WTC11 (cell line): ENCODE results near the gene SLC36A4. TPM values are rescaled to one million over a fixed set of nuclear protein-coding genes. Genes with fewer than 3 reads are reported as not detected.

ENCODE experiments used
- ATAC-seq: fragments of 200-7000 bp; cut with Tn5 transposase; 2 replicates; pipeline ENCODE4 v1.10.0; 2021; ENCODE audit warnings: mild to moderate bottlenecking, moderate library complexity
- CTCF ChIA-PET: fragments of 300-600 bp; sonication (Branson Sonifier 250); formaldehyde crosslinking; loops from one replicate; lab custom pipeline; 2021; ENCODE audit warnings: antibody characterized with exemption; lab: Charles Lee
- POLR2A ChIA-PET: fragments of 350-600 bp; sonication (Branson Sonifier 250); formaldehyde crosslinking; loops from one replicate; lab custom pipeline; 2021; ENCODE audit warnings: antibody characterized with exemption; lab: Charles Lee
- DNase-seq: peaks from one replicate; pipeline ENCODE4 v3.0.0; 2021; ENCODE audit warnings: low spot score
- H3K27ac Mint-ChIP-seq: 2 replicates; pipeline ENCODE4 v1.8.0; 2021; ENCODE audit warnings: mixed read lengths
- H3K27me3 Mint-ChIP-seq: 2 replicates; pipeline ENCODE4 v1.8.0; 2021; ENCODE audit warnings: low read depth, mild to moderate bottlenecking, moderate library complexity, mixed read lengths
- H3K36me3 Mint-ChIP-seq: 2 replicates; pipeline ENCODE4 v1.8.0; 2021; ENCODE audit warnings: mixed read lengths
- H3K4me1 Mint-ChIP-seq: 2 replicates; pipeline ENCODE4 v1.8.0; 2022; ENCODE audit warnings: mixed read lengths
- H3K4me3 Mint-ChIP-seq: 2 replicates; pipeline ENCODE4 v1.8.0; 2021; ENCODE audit warnings: mild to moderate bottlenecking, moderate library complexity, mixed read lengths
- H3K9me3 Mint-ChIP-seq: 2 replicates; pipeline ENCODE4 v1.8.0; 2021; ENCODE audit warnings: mixed read lengths
- CREM ChIP-seq: sonication (generic); formaldehyde crosslinking; IDR thresholded peaks from 2 replicates; pipeline ENCODE4 v1.8.1; 2022; ENCODE audit warnings: mild to moderate bottlenecking, missing genetic modification reagents, moderate library complexity
- ESRRA ChIP-seq: sonication (generic); formaldehyde crosslinking; IDR thresholded peaks from 2 replicates; pipeline ENCODE4 v1.8.1; 2022; ENCODE audit warnings: mild to moderate bottlenecking, missing genetic modification reagents, borderline replicate concordance
- ETV6 ChIP-seq: sonication (generic); formaldehyde crosslinking; IDR thresholded peaks from 2 replicates; pipeline ENCODE4 v1.8.1; 2022; ENCODE audit warnings: mild to moderate bottlenecking, missing genetic modification reagents
- FOXP1 ChIP-seq: sonication (generic); formaldehyde crosslinking; IDR thresholded peaks from 2 replicates; pipeline ENCODE4 v1.8.0; 2022; ENCODE audit warnings: missing genetic modification reagents, mild to moderate bottlenecking, moderate library complexity, borderline replicate concordance
- HMGA2 ChIP-seq: fragments of 250-450 bp; sonication (Bioruptor Pico); IDR thresholded peaks from 2 replicates; pipeline ENCODE4 v1.4.0; 2021; ENCODE audit warnings: mild to moderate bottlenecking, moderate library complexity
- IRF2 ChIP-seq: sonication (generic); formaldehyde crosslinking; IDR thresholded peaks from 2 replicates; pipeline ENCODE4 v1.8.0; 2022; ENCODE audit warnings: low read depth, missing genetic modification reagents, borderline replicate concordance
- total RNA-seq: library from RNA; stranded (reverse); gene quantifications from 3 replicates; pipeline ENCODE4 v1.2.3, GENCODE V29; 2021
- TF ChIP-seq, protein P1 (sequence below): fragments of 250-450 bp; sonication (Bioruptor Pico); IDR thresholded peaks from 2 replicates; pipeline ENCODE4 v1.9.0; 2021; ENCODE audit warnings: mild to moderate bottlenecking
- TF ChIP-seq, protein P2 (sequence below): fragments of 250-450 bp; sonication (Bioruptor Pico); conservative IDR thresholded peaks from 2 replicates; pipeline ENCODE4 v1.9.0; 2021; ENCODE audit warnings: mild to moderate bottlenecking
- TF ChIP-seq, protein P3 (sequence below): sonication (generic); formaldehyde crosslinking; IDR thresholded peaks from 2 replicates; pipeline ENCODE4 v1.8.0; 2022; ENCODE audit warnings: mild to moderate bottlenecking, missing genetic modification reagents
- TF ChIP-seq, protein P4 (sequence below): fragments of 250-450 bp; sonication (Bioruptor Pico); IDR thresholded peaks from 2 replicates; pipeline ENCODE4 v1.9.0; 2021; ENCODE audit warnings: mild to moderate bottlenecking, borderline replicate concordance
- TF ChIP-seq, protein P5 (sequence below): sonication (generic); formaldehyde crosslinking; IDR thresholded peaks from 2 replicates; pipeline ENCODE4 v1.8.1; 2022; ENCODE audit warnings: missing genetic modification reagents, borderline replicate concordance
- TF ChIP-seq, protein P6 (sequence below): sonication (generic); formaldehyde crosslinking; IDR thresholded peaks from 2 replicates; pipeline ENCODE4 v1.8.1; 2022; ENCODE audit warnings: low read depth, missing genetic modification reagents, borderline replicate concordance
- TF ChIP-seq, protein P7 (sequence below): sonication (generic); formaldehyde crosslinking; IDR thresholded peaks from 2 replicates; pipeline ENCODE4 v1.8.1; 2022; ENCODE audit warnings: low read depth, mild to moderate bottlenecking, moderate library complexity, missing genetic modification reagents, borderline replicate concordance

SLC36A4 gene
- total RNA-seq, 1 experiment from 2014 or later, result 27.9 TPM

DNA sequence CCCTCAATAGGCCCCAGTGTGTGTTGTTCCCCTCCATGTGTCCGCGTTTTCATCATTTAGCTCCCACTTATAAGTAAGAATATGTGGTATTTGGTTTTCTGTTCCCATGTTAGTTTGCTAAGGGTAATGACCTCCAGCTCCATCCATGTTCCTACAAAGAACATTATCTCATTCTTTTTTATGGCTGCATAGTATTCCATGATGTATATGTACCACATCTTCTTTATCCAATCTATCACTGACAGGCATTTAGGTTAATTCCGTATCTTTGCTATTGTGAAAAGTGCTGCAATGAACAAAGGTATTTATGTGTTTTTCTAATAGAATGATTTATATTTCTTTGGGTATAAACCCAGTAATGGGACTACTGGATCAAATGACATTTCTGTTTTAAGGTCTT, 42.1 kb downstream of the SLC36A4 start (continued):
- TF ChIP-seq, protein P1, sequence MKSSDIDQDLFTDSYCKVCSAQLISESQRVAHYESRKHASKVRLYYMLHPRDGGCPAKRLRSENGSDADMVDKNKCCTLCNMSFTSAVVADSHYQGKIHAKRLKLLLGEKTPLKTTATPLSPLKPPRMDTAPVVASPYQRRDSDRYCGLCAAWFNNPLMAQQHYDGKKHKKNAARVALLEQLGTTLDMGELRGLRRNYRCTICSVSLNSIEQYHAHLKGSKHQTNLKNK, result no peak
- TF ChIP-seq, protein P2, sequence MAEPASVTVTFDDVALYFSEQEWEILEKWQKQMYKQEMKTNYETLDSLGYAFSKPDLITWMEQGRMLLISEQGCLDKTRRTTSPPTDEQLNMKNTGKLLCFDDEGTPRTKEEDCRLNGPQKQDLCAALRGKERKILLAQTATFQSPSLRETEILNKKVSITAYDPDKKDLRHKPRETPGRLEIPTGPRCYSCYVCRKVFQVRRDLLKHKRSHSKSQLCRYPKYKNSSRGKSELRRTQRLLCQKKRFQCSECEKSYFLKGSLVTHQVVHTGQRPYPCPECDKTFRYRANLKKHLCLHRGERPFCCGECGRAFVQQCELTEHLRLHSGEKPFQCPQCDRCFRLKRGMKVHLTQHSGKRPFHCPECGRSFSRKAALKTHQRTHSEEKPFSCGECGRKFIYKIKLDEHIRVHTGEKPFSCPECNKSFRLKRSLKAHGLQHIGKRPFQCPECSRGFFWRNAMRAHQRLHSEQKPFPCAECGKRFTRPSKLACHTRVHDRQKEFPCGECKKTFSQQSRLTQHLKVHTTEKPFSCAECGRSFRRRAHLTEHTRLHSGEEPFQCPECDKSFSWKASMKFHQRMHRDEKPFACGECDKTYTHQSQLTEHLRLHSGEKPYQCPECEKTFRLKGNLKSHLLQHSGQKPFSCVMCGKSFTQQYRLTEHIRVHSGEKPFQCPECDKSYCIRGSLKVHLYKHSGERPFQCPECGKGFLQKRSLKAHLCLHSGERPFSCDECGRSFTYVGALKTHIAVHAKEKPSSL (CRISPR knock-in tag), result no peak
- TF ChIP-seq, protein P3, sequence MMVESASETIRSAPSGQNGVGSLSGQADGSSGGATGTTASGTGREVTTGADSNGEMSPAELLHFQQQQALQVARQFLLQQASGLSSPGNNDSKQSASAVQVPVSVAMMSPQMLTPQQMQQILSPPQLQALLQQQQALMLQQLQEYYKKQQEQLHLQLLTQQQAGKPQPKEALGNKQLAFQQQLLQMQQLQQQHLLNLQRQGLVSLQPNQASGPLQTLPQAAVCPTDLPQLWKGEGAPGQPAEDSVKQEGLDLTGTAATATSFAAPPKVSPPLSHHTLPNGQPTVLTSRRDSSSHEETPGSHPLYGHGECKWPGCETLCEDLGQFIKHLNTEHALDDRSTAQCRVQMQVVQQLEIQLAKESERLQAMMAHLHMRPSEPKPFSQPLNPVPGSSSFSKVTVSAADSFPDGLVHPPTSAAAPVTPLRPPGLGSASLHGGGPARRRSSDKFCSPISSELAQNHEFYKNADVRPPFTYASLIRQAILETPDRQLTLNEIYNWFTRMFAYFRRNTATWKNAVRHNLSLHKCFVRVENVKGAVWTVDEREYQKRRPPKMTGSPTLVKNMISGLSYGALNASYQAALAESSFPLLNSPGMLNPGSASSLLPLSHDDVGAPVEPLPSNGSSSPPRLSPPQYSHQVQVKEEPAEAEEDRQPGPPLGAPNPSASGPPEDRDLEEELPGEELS (CRISPR knock-in tag), result no peak
- TF ChIP-seq ETV6 (CRISPR knock-in tag) (no peak), HMGA2 (CRISPR knock-in tag) (no peak)
- TF ChIP-seq, protein P4, sequence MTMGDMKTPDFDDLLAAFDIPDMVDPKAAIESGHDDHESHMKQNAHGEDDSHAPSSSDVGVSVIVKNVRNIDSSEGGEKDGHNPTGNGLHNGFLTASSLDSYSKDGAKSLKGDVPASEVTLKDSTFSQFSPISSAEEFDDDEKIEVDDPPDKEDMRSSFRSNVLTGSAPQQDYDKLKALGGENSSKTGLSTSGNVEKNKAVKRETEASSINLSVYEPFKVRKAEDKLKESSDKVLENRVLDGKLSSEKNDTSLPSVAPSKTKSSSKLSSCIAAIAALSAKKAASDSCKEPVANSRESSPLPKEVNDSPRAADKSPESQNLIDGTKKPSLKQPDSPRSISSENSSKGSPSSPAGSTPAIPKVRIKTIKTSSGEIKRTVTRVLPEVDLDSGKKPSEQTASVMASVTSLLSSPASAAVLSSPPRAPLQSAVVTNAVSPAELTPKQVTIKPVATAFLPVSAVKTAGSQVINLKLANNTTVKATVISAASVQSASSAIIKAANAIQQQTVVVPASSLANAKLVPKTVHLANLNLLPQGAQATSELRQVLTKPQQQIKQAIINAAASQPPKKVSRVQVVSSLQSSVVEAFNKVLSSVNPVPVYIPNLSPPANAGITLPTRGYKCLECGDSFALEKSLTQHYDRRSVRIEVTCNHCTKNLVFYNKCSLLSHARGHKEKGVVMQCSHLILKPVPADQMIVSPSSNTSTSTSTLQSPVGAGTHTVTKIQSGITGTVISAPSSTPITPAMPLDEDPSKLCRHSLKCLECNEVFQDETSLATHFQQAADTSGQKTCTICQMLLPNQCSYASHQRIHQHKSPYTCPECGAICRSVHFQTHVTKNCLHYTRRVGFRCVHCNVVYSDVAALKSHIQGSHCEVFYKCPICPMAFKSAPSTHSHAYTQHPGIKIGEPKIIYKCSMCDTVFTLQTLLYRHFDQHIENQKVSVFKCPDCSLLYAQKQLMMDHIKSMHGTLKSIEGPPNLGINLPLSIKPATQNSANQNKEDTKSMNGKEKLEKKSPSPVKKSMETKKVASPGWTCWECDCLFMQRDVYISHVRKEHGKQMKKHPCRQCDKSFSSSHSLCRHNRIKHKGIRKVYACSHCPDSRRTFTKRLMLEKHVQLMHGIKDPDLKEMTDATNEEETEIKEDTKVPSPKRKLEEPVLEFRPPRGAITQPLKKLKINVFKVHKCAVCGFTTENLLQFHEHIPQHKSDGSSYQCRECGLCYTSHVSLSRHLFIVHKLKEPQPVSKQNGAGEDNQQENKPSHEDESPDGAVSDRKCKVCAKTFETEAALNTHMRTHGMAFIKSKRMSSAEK, result no peak

DNA sequence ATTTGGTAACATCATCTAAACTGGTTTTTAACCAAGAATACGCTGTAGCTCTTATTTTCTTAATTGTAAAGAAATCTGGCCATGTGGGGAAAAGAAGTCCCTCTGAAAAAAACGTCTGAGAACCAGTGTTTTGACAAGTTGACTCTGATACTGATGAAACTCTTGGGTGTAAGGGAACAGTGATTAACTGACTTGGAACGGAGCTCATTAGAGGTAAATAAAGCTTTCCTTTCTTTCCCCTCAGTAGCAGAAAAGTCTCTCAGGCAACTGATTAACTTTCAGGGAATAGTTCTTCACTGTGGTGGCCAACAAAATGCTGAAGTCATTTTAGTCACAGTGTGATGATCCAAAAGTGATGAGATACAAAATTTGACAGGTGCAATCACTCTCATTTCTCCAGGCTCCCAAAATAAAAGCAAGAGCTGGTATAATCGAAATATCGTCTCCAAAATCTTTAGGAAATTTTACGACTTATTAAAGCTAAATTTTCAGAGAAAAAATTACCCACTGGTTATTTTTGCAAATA, 52.3 kb downstream of the SLC36A4 start:
- Mint-ChIP-seq H3K27me3 (no peaks in the 10 kb centered on the region), H3K36me3 (no peaks in the 10 kb centered on the region), H3K4me3 (no peak overlapping the region), H3K4me1 (no peaks in the 10 kb centered on the region), H3K9me3 (no peaks in the 10 kb centered on the region), H3K27ac (no peak overlapping the region)
- POLR2A ChIA-PET, result no interaction called here
- CTCF ChIA-PET, result interaction anchor here (1.0 to 1.8 kb wide), 2 partner anchors 24 to 204 kb away, joined by 3 to 6 read pairs; no protein-coding TSS in a partner anchor
- TF ChIP-seq FOXP1 (CRISPR knock-in tag) (no peak), IRF2 (CRISPR knock-in tag) (no peak), CREM (CRISPR knock-in tag) (no peak), ESRRA (CRISPR knock-in tag) (no peak)
- TF ChIP-seq, protein P1, result no peak
- TF ChIP-seq, protein P5, sequence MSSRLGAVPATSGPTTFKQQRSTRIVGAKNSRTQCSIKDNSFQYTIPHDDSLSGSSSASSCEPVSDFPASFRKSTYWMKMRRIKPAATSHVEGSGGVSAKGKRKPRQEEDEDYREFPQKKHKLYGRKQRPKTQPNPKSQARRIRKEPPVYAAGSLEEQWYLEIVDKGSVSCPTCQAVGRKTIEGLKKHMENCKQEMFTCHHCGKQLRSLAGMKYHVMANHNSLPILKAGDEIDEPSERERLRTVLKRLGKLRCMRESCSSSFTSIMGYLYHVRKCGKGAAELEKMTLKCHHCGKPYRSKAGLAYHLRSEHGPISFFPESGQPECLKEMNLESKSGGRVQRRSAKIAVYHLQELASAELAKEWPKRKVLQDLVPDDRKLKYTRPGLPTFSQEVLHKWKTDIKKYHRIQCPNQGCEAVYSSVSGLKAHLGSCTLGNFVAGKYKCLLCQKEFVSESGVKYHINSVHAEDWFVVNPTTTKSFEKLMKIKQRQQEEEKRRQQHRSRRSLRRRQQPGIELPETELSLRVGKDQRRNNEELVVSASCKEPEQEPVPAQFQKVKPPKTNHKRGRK (CRISPR knock-in tag), result no peak
- TF ChIP-seq, protein P6, sequence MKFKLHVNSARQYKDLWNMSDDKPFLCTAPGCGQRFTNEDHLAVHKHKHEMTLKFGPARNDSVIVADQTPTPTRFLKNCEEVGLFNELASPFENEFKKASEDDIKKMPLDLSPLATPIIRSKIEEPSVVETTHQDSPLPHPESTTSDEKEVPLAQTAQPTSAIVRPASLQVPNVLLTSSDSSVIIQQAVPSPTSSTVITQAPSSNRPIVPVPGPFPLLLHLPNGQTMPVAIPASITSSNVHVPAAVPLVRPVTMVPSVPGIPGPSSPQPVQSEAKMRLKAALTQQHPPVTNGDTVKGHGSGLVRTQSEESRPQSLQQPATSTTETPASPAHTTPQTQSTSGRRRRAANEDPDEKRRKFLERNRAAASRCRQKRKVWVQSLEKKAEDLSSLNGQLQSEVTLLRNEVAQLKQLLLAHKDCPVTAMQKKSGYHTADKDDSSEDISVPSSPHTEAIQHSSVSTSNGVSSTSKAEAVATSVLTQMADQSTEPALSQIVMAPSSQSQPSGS (CRISPR knock-in tag), result no peak
- TF ChIP-seq, protein P7, sequence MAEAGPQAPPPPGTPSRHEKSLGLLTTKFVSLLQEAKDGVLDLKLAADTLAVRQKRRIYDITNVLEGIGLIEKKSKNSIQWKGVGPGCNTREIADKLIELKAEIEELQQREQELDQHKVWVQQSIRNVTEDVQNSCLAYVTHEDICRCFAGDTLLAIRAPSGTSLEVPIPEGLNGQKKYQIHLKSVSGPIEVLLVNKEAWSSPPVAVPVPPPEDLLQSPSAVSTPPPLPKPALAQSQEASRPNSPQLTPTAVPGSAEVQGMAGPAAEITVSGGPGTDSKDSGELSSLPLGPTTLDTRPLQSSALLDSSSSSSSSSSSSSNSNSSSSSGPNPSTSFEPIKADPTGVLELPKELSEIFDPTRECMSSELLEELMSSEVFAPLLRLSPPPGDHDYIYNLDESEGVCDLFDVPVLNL (CRISPR knock-in tag), result no peak
- DNase-seq (no peak), ATAC-seq (no peak)
